Stimulated activated CD8-positive, alpha-beta memory T cell treated with anti-CD3 and anti-CD28 coated beads, Interleukin-12 subunit alpha, Interleukin-12 subunit beta, amount 100 ng/mL, for 24 hours (primary cell): ENCODE data around the gene SSBP3.
"Not testable (repeated sequence)": the region's sequence is repeated elsewhere in the genome, so short reads cannot be mapped to it uniquely, and the experiment has no call there.

Experiments used
- DNase-seq: peaks from one replicate; pipeline ENCODE4 v3.0.0-alpha.2; 2020; ENCODE audit errors: extremely low read depth

Gene SSBP3

GRCh38 chr1:54221113-54221834 lies 184.9 kb downstream of the SSBP3 start:
- no peak for DNase-seq

GRCh38 chr1:54220004-54220811 lies 186.0 kb downstream of the SSBP3 start:
- DNase-seq = no peak

GRCh38 chr1:54219688-54220003 lies 186.5 kb downstream of the SSBP3 start:
- no peak for DNase-seq

- DNase-seq = no peak
Measured at GRCh38 chr1:54218883-54219687, 187.1 kb downstream of the SSBP3 start.

- no peak for DNase-seq
Measured at GRCh38 chr1:54215523-54215922, 190.7 kb downstream of the SSBP3 start.

- no peak for DNase-seq
Measured at GRCh38 chr1:54212872-54213271, 193.3 kb downstream of the SSBP3 start.

- DNase-seq = not testable (repeated sequence)
Measured at GRCh38 chr1:54207896-54208295, 198.3 kb downstream of the SSBP3 start.

GRCh38 chr1:54207287-54207686 lies 198.9 kb downstream of the SSBP3 start:
- no peak for DNase-seq

GRCh38 chr1:54204199-54204598 lies 202.0 kb downstream of the SSBP3 start:
- DNase-seq = no peak

- no peak for DNase-seq
Measured at GRCh38 chr1:54200519-54200997, 205.6 kb downstream of the SSBP3 start.

GRCh38 chr1:54199765-54200518 lies 206.3 kb downstream of the SSBP3 start, which contains the start of the genes CYB5RL and MRPL37:
Gene CYB5RL (minus strand): TSS chr1:54200030. CDS start chr1:54195616, 4,414 bp downstream.
Gene MRPL37 (plus strand): TSS chr1:54200167. CDS start chr1:54200244, 77 bp downstream.
- DNase-seq = peak; percentile 71

- no peak for DNase-seq
Measured at GRCh38 chr1:54199151-54199764, 206.9 kb downstream of the SSBP3 start.

- no peak for DNase-seq
Measured at GRCh38 chr1:54193453-54193852, 212.7 kb downstream of the SSBP3 start.

GRCh38 chr1:54191525-54191924 lies 214.7 kb downstream of the SSBP3 start:
- DNase-seq = no peak

GRCh38 chr1:54190526-54190925 lies 215.7 kb downstream of the SSBP3 start:
- DNase-seq = no peak

- DNase-seq = no peak
Measured at GRCh38 chr1:54188291-54188690, 217.9 kb downstream of the SSBP3 start.

- DNase-seq = no peak
Measured at GRCh38 chr1:54186056-54186455, 220.1 kb downstream of the SSBP3 start.

- no peak for DNase-seq
Measured at GRCh38 chr1:54180701-54181360, 225.4 kb downstream of the SSBP3 start.

GRCh38 chr1:54178296-54179070 lies 227.7 kb downstream of the SSBP3 start:
- no peak for DNase-seq

GRCh38 chr1:54177726-54178125 lies 228.5 kb downstream of the SSBP3 start:
- DNase-seq = no peak
